GM19372 (cell line): ENCODE data around the gene FFAR3.
A peak's percentile ranks its signal among the peaks of the same experiment; 100 is the strongest.

ENCODE experiments used
- ATAC-seq: cut with Tn5 transposase; IDR thresholded peaks from one replicate; pipeline ENCODE4 v1.9.1; 2021; ENCODE audit warnings: mild to moderate bottlenecking, low read depth, moderate library complexity; ENCODE audit not compliant: unreplicated experiment

FFAR3 gene

DNA sequence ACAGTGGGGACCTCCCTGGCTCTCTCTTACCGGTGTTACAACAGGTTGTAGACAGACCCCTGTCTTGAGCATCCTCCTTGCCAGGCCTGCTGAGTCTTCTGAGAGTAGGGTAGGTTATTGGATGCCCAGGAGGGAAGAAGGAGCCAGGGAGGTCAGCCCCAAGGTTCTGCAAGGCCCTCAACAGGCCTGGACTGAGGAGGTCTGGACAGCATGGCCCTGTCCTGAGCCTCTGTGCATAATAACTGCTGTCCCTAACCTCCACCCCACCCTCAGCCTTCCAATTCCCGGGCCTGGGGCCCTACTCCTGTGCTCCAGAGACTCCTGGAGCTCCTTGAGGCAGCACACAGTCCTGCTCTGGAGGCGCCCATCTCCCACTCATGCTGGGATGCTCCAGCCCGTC lies 28.9 kb upstream of the FFAR3 start:
- no peak for ATAC-seq

DNA sequence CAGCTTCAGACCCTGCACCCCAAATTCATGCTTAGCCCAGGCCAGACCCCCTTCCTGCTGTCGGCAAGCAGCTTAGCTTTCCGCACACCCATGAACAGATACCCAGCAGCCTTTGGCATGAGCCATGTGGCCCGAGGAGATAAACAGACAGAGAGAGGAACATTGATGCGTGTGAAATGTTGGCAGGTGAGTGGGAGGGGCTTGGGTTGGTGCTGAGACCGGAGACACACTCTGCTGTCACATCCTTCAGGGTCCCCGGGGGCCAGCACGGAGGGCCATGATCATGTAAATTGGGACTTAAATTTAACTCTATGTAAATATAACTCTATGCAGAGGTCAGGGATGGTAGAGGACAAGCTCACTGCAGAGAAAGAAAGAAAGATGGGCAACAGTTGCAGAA lies 27.8 kb upstream of the FFAR3 start:
- ATAC-seq, result peak; percentile 69

DNA sequence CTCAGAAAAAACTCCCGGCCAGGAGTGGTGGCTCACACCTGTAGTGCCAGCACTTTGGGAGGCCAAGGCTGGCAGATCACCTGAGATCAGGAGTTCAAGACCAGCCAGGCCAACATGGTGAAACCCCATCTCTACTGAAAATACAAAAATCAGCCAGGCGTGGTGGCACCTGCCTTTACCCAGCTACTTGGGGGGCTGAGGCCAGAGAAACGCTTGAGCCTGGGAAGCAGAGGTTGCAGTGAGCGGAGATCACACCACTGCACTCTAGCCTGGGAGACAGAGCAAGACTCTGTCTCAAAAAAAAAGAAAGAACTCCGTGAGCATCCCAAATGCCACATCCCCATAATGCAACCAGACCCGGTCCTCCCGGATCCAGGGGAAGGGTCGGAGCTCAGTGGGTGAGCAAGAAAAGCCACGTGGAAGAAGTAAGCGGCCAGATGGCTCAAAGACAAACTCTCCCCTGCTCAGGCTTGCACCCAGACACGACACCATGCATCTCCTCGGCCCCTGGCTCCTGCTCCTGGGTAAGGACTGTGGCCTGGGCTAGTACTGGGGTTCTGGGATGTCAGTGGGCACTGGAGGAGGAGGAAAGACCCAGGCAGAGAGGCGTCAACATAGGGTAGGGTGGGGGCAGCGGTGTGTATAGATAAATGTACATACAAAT lies 26.6 kb upstream of the FFAR3 start:
- no peak for ATAC-seq

DNA sequence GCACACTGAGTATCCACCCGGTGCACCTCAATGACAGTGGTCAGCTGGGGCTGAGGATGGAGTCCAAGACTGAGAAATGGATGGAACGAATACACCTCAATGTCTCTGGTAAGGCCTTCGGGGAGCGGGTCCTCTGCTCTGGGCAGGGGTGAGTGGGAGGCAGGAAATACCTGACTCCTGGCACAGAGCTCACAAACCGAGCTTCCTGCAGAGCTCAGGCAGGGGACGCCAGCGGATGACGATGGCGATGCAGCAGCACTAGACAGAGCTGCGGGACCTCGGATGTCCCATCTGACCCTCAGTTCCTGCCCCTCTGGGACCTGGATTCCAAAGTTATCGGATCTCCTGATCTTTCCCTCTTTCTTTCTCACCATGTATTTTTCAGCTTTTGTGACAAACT lies 25.4 kb upstream of the FFAR3 start:
- no peak for ATAC-seq

DNA sequence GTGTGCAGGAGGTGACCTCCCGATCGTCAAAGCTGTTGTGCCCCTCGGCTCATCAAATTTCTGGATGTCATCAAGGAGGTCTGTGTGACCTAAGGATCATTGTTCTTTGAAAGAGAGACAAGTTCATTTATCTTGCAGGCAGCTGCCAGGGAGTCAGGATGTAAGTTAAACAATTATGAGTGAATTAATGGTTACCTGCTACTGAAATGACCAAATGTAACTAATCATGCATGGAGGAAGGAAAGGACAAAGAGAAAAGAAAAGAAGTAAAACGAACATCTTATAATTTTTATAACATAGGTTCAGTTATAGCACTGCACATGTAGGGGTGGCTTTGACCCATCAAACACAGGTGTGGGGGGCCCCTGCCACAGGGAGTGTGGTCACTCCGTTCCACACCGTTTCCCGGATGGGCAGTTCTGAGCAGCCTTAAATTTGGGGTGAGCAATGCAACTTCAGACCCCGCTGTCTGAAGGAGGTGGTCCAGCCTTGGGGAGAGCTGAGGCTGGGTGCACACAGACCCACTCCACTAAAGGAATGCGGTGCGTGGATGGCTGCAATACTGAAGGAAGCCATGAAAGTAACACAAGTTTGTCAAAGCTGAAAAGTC lies 24.0 kb upstream of the FFAR3 start:
- ATAC-seq, result no peak

DNA sequence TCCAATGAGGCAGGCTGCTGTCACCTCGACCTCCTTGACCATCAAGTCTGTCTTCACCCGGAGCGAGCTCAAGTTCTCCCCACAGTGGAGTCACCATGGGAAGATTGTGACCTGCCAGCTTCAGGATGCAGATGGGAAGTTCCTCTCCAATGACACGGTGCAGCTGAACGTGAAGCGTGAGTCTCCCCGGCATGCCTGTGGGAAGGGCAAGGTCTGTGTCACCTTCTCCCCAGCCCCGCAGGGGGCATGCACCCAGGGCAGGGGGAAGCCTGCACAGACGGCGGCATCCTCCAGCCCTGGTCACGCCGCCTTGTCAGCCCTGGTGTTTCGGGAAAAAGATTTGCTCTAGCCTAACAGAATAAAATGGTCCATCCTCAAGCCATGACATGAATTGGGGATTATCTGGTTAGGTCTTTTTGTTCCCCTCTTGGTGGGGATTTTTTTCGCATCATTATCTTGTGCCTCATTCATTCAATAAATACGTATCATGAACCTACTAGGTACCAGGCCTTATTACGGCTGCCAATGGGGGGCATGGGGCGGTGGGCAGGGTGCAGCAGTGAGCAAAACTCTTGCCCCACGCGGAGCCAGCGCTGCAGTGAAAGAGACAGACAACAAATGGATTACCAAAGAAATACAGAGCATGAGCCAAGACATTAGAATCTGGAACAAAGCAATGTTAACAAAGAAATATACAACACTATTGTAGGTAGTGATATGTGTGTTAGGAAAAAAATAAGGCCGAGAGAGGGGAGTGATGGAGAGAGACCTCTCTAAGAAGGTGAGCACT lies 21.9 kb upstream of the FFAR3 start:
- ATAC-seq, result no peak

DNA sequence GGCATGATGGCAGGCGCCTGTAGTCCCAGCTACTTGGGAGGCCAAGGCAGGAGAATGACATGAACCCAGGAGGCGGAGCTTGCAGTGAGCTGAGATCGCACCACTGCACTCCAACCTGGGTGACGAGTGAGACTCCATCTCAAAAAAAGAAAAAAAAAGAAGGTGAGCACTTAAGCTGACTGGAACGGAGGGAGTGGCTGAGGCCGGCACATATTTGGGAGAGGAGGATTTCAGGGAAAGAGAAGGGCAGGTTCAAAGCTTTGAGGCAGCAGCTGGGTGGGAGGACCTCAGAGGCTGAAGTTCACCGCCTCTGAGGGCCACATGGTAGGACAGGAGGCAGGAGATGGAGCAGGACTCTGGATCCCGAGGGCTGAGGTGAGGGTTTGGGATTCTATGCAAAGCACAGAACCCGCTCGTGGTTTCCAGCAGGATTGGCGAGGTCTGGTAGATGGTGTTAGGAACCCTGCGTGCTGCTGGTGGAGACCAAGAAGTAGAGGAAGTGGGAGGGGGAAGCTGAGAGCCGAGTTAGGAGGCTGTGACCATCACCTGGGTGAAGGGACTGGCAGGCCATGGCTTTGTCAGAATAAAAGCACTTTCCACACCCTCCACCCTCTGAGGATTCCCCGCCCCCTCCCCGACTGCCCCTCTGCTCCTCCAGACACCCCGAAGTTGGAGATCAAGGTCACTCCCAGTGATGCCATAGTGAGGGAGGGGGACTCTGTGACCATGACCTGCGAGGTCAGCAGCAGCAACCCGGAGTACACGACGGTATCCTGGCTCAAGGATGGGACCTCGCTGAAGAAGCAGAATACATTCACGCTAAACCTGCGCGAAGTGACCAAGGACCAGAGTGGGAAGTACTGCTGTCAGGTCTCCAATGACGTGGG lies 20.9 kb upstream of the FFAR3 start:
- no peak for ATAC-seq

DNA sequence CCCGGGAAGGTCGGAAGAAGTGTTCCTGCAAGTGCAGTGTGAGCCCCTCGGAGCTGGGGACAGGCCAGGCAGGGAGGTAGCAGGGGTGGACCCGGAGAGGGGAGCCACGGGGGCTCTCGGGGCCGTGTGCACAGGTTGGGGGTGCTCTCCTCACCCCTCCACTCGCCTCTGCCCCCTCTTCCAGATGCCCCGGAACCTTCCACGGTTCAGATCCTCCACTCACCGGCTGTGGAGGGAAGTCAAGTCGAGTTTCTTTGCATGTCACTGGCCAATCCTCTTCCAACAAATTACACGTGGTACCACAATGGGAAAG lies 20.3 kb upstream of the FFAR3 start:
- ATAC-seq, result no peak

DNA sequence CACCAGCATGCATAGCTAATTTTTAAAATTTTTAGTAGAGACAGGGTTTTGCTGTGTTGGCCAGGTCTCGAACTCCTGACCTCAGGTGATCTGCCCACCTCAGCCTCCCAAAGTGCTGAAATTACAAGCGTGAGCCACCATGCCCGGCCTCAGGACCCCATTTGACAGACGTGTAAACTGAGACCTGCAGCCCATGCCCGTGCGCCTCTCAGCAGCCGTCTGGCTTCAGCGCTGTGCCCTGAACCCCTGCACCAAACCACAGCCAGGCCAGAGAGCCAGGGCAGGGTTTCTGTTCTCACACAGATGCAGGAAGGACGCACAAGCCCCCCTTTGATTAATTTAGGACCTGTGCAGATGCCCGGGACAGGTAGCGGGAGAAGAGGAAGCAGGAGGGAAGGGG lies 17.8 kb upstream of the FFAR3 start:
- no peak for ATAC-seq

DNA sequence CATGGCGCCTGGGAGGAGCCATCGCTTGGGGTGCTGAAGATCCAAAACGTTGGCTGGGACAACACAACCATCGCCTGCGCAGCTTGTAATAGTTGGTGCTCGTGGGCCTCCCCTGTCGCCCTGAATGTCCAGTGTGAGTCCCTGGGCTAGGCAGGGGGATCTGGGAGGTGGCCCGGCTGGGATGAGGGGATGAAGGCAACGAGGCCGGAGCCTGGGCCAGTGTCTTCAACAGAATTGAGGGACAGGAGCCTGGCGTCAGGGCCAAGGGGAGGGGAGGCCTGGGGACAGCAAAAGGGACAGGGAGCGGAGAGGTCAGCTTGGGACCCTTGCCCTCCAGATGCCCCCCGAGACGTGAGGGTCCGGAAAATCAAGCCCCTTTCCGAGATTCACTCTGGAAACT lies 17.3 kb upstream of the FFAR3 start:
- ATAC-seq, result no peak

DNA sequence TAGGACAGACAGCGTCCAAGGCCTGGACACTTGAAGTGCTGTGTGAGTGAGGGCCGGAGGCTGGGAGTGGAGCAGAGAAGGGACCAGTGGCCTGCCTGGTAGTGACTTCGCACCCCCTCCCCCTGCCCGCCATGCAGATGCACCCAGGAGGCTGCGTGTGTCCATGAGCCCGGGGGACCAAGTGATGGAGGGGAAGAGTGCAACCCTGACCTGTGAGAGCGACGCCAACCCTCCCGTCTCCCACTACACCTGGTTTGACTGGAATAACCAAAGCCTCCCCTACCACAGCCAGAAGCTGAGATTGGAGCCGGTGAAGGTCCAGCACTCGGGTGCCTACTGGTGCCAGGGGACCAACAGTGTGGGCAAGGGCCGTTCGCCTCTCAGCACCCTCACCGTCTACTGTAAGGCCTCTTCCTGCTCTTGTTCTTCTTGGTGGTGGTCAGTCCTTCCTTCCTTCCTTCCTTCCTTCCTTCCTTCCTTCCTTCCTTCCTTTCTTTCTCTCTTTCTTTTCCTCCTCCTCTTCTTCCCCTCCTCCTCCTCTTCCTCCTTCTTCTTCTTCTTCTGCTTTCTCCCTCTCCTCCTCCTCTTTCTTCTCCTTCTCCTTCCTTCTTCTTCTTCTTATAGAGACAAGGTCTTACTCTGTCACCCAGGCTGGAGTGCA lies 16.6 kb upstream of the FFAR3 start:
- no peak for ATAC-seq

DNA sequence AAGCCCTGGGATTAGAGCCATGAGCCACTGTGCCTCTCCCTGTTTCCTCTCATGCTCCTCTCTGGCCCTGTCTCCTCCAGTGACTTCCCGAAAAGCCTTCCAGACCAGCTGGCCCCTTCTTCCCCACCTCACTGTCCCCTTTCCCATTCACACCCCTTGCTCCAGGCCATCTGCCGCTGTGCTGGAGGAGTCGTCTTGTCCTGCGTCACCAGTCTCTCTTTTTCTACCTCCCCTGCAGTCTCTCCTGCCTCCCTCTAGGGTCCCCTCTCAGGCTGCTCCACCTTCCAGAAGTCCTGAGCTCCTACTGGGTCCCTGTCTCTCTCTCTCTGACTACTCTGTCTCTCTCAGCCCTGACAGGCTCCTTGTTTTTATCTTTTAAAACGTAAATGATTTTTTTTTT lies 15.8 kb upstream of the FFAR3 start:
- no peak for ATAC-seq

DNA sequence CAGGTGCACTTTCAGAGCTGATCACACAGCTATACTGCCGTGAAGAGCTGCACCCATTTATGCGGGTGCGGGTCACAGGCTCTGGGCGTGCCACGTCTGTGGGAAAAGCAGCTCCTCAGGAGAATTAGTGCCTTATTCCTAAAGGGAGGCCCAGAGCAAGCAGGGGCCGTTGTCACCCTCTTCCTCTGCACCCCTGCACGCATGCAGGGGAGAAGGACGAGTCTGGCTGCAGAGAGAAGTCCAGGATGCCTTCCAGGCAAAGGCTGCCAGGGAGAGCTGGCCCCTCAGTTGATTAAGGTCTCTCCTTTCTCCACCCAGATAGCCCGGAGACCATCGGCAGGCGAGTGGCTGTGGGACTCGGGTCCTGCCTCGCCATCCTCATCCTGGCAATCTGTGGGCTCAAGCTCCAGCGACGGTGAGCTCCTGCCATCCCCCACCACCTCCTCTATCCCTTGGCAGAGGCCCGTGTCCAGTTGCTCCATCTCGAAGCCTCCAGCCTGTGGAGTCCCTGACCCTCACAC lies 13.7 kb upstream of the FFAR3 start:
- ATAC-seq, result no peak

DNA sequence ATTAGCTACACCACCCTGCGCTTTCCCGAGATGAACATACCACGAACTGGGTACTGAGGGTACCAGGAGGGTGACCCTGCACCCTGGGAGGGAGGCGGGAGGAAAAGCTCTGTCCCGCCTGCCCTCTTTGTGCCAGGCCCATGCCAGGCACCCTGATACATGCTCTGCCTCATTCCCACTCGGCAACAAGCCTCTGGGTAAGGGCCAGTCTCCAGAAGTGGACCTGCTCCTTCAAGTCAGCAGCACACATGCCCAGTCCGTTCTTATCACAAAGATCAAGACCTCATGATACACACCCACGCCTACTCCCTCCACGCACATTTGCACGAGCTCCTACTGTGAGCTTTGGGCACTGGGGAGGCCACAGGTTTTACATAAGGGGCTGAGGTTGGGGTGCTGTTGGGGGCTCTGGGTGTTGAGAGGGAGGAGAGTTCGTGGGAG lies 12.6 kb upstream of the FFAR3 start:
- no peak for ATAC-seq

DNA sequence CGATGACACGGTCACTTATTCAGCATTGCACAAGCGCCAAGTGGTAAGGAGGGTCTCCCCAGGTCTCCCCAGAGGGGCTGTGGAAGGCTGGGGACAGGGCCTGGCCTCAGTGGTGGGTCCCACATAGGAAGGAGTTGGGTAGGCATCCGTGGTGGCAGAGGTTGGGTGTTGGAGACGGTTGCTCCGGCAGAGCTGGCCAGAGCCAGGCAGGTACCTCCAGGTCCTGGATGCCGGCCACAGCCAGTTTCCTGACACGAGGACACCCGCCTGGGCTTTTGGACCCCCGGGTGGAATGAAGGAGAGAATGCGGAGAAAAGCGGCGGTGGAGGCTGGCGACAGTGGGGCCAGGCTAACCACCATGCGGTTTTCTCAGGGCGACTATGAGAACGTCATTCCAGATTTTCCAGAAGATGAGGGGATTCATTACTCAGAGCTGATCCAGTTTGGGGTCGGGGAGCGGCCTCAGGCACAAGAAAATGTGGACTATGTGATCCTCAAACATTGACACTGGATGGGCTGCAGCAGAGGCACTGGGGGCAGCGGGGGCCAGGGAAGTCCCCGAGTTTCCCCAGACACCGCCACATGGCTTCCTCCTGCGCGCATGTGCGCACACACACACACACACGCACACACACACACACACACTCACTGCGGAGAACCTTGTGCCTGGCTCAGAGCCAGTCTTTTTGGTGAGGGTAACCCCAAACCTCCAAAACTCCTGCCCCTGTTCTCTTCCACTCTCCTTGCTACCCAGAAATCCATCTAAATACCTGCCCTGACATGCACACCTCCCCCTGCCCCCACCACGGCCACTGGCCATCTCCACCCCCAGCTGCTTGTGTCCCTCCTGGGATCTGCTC lies 11.8 kb upstream of the FFAR3 start:
- ATAC-seq, result no peak

DNA sequence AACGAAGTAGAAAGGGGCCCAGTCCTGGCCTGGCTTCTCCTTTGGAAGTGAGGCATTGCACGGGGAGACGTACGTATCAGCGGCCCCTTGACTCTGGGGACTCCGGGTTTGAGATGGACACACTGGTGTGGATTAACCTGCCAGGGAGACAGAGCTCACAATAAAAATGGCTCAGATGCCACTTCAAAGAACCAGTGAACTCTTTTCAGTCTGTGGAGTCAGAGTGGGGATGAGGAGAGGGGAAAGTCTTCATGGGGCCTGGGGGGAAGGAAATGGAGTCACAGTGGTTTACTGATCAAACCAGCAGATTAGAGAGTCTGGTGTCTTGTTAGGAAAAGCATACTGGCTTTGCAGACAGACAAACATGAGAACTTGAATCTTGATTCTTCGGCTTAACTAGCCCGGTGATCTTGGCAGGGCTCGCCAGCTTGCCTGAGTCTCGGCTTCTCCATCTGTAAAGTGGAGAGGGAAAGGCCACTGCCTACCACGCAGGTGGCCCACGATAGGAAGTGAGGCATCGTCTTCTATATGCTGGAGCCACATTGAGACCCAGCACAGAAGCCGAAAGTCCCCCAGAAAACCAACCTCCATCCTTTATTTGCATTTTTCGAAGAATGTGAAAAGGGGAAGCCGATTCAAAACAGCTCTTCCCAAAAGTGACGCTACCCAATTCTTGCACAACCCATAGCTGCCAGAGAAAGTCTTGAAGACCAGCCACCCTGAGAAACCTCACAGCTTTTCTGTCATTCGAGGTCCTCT lies 10.9 kb upstream of the FFAR3 start, which contains the start of gene FFAR1:
FFAR1 (plus strand) TSS at position 732 of the 759 bp plus-strand sequence. CDS start 3,650 bp downstream, outside the sequence.
- ATAC-seq, result peak; percentile 55

DNA sequence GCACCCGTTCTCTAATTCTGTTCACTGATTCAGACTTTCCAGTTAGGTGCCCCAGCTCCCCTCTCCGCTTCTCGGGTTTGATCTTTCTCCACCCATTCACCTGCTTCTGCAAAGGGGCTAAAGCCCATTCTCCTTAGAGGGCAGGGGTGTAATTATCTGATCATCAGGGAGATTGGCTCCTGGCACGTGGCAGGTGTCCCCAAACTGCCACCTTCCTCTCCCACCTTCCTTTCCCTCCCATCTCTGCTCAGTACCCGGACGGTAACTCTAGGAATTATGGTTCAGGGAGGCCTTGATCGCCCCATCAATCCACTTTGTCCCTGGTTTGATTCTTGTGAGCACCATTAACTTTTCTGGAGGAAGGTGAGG lies 10.3 kb upstream of the FFAR3 start:
- ATAC-seq, result no peak

DNA sequence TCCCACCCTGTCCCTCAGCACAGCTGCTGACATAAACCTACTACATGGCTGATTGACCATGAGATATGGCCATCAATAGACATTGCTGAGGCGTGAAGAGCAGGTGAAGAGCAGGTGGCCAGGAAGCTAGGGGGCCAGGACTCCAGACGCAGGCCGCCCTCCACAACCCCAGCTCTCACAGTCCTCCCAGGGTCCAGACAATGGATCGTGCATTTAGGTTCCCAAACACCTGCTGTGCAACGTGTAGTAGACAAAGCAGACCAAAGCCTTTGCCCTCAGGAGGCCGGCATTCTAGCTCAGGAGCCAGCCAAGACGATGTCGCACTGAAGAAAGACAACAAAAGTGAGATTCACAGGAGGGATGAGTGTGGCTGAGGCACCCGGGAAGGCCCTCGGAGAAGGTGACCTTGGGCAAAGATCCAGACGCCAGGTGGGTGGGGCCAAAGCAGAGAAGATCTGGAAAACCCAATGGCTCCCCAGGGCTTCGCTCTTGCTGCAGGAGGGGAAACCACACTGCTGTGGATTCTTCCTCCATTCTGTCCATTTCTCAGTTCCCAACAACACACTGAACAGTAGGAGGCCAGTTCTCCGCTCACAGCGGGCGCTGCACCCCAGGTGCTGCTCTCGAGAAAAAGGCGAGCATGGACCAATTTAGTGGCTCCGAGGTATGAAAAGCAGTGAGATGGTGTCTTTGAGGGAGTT lies 9.2 kb upstream of the FFAR3 start:
- ATAC-seq, result no peak
